Neural progenitor cell (in vitro differentiated cells): Measurements from ENCODE around the gene ID1. TPM values are rescaled to one million over a fixed set of nuclear protein-coding genes. Genes with fewer than 3 reads are reported as not detected.

Experiments used
- DNase-seq: peaks from one replicate; pipeline ENCODE4 v3.0.0-alpha.2; 2016; ENCODE audit warnings: low spot score
- H2AFZ ChIP-seq: fragments of 200-600 bp; sonication (generic); replicated peaks from 2 replicates; pipeline ENCODE4 v1.6.1; 2016; ENCODE audit warnings: antibody characterized with exemption
- H3F3A ChIP-seq: fragments of 200-600 bp; sonication (generic); 2 replicates; pipeline ENCODE4 v1.6.1; 2016; ENCODE audit warnings: antibody characterized with exemption, low read depth
- H3K27ac ChIP-seq: fragments of 200-600 bp; sonication (generic); 2 replicates; pipeline ENCODE4 v1.5.1; 2016; ENCODE audit warnings: mild to moderate bottlenecking
- H3K27me3 ChIP-seq: fragments of 200-600 bp; sonication (generic); 2 replicates; pipeline ENCODE4 v1.6.1; 2016; ENCODE audit warnings: mild to moderate bottlenecking, moderate library complexity
- H3K36me3 ChIP-seq: fragments of 200-600 bp; sonication (generic); 2 replicates; pipeline ENCODE4 v1.5.1; 2016
- H3K4me1 ChIP-seq: fragments of 200-600 bp; sonication (generic); 2 replicates; pipeline ENCODE4 v1.6.1; 2016; ENCODE audit warnings: mixed run types
- H3K4me2 ChIP-seq: fragments of 200-600 bp; sonication (generic); 2 replicates; pipeline ENCODE4 v1.6.1; 2016
- H3K4me3 ChIP-seq: fragments of 200-600 bp; sonication (generic); 2 replicates; pipeline ENCODE4 v1.5.1; 2016
- H3K79me2 ChIP-seq: fragments of 200-600 bp; sonication (generic); 2 replicates; pipeline ENCODE4 v1.6.1; 2016; ENCODE audit warnings: low read depth
- H3K9ac ChIP-seq: fragments of 200-600 bp; sonication (generic); 2 replicates; pipeline ENCODE4 v1.6.1; 2016
- H3K9me3 ChIP-seq: fragments of 200-600 bp; sonication (generic); 2 replicates; pipeline ENCODE4 v1.5.1; 2016; ENCODE audit warnings: low read depth
- H4K20me1 ChIP-seq: fragments of 200-600 bp; sonication (generic); 2 replicates; pipeline ENCODE4 v1.6.1; 2016; ENCODE audit warnings: low read depth
- H3K27ac Mint-ChIP-seq: 3 replicates; pipeline ENCODE4 v1.8.0; 2021; ENCODE audit warnings: mixed read lengths
- H3K27me3 Mint-ChIP-seq: 2 replicates; pipeline ENCODE4 v1.8.0; 2022; ENCODE audit warnings: low read depth, mild to moderate bottlenecking, inconsistent platforms, moderate library complexity, mixed read lengths; ENCODE audit not compliant: insufficient read depth
- H3K36me3 Mint-ChIP-seq: 3 replicates; pipeline ENCODE4 v1.8.0; 2021; ENCODE audit warnings: mixed read lengths
- H3K4me1 Mint-ChIP-seq: 3 replicates; pipeline ENCODE4 v1.8.0; 2021; ENCODE audit warnings: mixed read lengths
- H3K4me3 Mint-ChIP-seq: 3 replicates; pipeline ENCODE4 v1.8.0; 2021; ENCODE audit warnings: mild to moderate bottlenecking, moderate library complexity, mixed read lengths
- H3K9me3 Mint-ChIP-seq: 3 replicates; pipeline ENCODE4 v1.8.0; 2020; ENCODE audit warnings: mixed read lengths
- CTCF ChIP-seq: fragments of 200-600 bp; sonication (generic); IDR thresholded peaks from 2 replicates; pipeline ENCODE4 v1.5.1; 2017; ENCODE audit warnings: antibody characterized with exemption, mild to moderate bottlenecking
- EZH2 ChIP-seq: fragments of 200-600 bp; sonication (generic); IDR thresholded peaks from 2 replicates; pipeline ENCODE4 v1.6.1; 2017; ENCODE audit warnings: antibody characterized with exemption, mild to moderate bottlenecking, moderate library complexity
- EZH2phosphoT487 ChIP-seq: fragments of 200-600 bp; sonication (generic); IDR thresholded peaks from 2 replicates; pipeline ENCODE4 v1.6.1; 2017; ENCODE audit warnings: antibody characterized with exemption
- total RNA-seq: library from RNA; depleted of rRNA; stranded (reverse); fragments of >200 nt; gene quantifications from 2 replicates; pipeline ENCODE4 v1.2.3, GENCODE V29; 2015; ENCODE audit warnings: low replicate concordance

The ID1 gene
- total RNA-seq, 1 donor from 2014 or later, result 80.8 TPM

- Mint-ChIP-seq H3K27ac (no peak overlapping the region), H3K36me3 (no peaks in the 10 kb centered on the region), H3K9me3 (no peaks in the 10 kb centered on the region), H3K27me3 (peaks cover 17% of the 10 kb centered on the region), H3K4me3 (no peak overlapping the region), H3K4me1 (peaks cover 8% of the 10 kb centered on the region)
- no peak overlapping the region for H2AFZ ChIP-seq
- H3K9ac ChIP-seq, result no peak overlapping the region
- no peak for TF ChIP-seq CTCF
- no peak for TF ChIP-seq EZH2
- no peak for TF ChIP-seq EZH2phosphoT487
- no peak for DNase-seq
- no peak overlapping the region for H3K27ac ChIP-seq
- H3K4me3 ChIP-seq, result no peak overlapping the region
- no peaks in the 10 kb centered on the region for H3K79me2 ChIP-seq
- H4K20me1 ChIP-seq, result no peaks in the 10 kb centered on the region
- H3K4me2 ChIP-seq, result no peak overlapping the region
- H3F3A ChIP-seq, result no peaks in the 10 kb centered on the region
- no peaks in the 10 kb centered on the region for H3K27me3 ChIP-seq
- H3K9me3 ChIP-seq, result no peaks in the 10 kb centered on the region
- H3K4me1 ChIP-seq, result peaks cover 8% of the 10 kb centered on the region
- no peaks in the 10 kb centered on the region for H3K36me3 ChIP-seq
Measured at GRCh38 chr20:31640259-31640658, 35.2 kb downstream of the ID1 start.

GRCh38 chr20:31641391-31641790 is 36.3 kb downstream of the ID1 start:
- TF ChIP-seq CTCF (no peak), EZH2 (no peak), EZH2phosphoT487 (no peak)
- H3F3A ChIP-seq, result no peaks in the 10 kb centered on the region
- H3K4me1 Mint-ChIP-seq, result peaks cover 8% of the 10 kb centered on the region
- no peak overlapping the region for H3K27ac Mint-ChIP-seq
- H3K27me3 ChIP-seq, result no peaks in the 10 kb centered on the region
- H3K4me1 ChIP-seq, result peaks cover 8% of the 10 kb centered on the region
- H3K36me3 ChIP-seq, result no peaks in the 10 kb centered on the region
- no peak overlapping the region for H3K27ac ChIP-seq
- H3K4me2 ChIP-seq, result no peak overlapping the region
- H3K9me3 Mint-ChIP-seq, result no peaks in the 10 kb centered on the region
- H2AFZ ChIP-seq, result no peak overlapping the region
- no peak overlapping the region for H3K4me3 ChIP-seq
- no peaks in the 10 kb centered on the region for H4K20me1 ChIP-seq
- H3K4me3 Mint-ChIP-seq, result no peak overlapping the region
- H3K27me3 Mint-ChIP-seq, result peaks cover 17% of the 10 kb centered on the region
- no peak overlapping the region for H3K9ac ChIP-seq
- no peak for DNase-seq
- no peaks in the 10 kb centered on the region for H3K79me2 ChIP-seq
- no peaks in the 10 kb centered on the region for H3K36me3 Mint-ChIP-seq
- H3K9me3 ChIP-seq, result no peaks in the 10 kb centered on the region

- H3F3A ChIP-seq, result no peaks in the 10 kb centered on the region
- H3K27ac Mint-ChIP-seq, result peak overlapping the region; percentile 62
- H4K20me1 ChIP-seq, result no peaks in the 10 kb centered on the region
- no peak overlapping the region for H3K4me2 ChIP-seq
- no peak overlapping the region for H3K4me3 Mint-ChIP-seq
- no peak overlapping the region for H2AFZ ChIP-seq
- no peaks in the 10 kb centered on the region for H3K9me3 Mint-ChIP-seq
- H3K9me3 ChIP-seq, result no peaks in the 10 kb centered on the region
- no peak overlapping the region for H3K27ac ChIP-seq
- no peaks in the 10 kb centered on the region for H3K27me3 ChIP-seq
- no peaks in the 10 kb centered on the region for H3K79me2 ChIP-seq
- peaks cover 8% of the 10 kb centered on the region for H3K4me1 ChIP-seq
- H3K36me3 Mint-ChIP-seq, result no peaks in the 10 kb centered on the region
- TF ChIP-seq EZH2 (no peak), EZH2phosphoT487 (no peak), CTCF (no peak)
- H3K4me3 ChIP-seq, result no peak overlapping the region
- H3K9ac ChIP-seq, result no peak overlapping the region
- H3K27me3 Mint-ChIP-seq, result peaks cover 17% of the 10 kb centered on the region
- peaks cover 12% of the 10 kb centered on the region for H3K4me1 Mint-ChIP-seq
- DNase-seq, result no peak
- no peaks in the 10 kb centered on the region for H3K36me3 ChIP-seq
Measured at GRCh38 chr20:31642837-31643236, 37.7 kb downstream of the ID1 start.

DNA sequence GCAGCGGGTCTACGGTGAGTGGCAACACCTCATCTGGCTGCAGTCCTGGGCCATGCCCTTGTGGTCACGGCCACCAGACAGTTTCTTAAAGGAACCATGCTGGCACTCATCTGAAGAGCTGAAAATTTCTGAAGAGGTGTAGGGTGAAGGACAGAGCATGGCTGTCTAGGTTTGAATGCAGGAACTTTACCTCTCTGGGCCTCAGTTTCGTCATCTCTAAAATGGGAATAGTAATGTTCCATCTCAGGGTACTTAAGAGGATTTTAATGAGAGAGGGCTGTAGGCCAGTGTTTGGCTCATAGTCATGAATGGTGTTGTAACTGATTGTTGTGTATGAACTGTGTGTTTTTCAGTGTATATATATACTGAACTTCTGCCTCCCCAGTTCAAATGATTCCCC is 38.4 kb downstream of the ID1 start:
- Histone ChIP-seq H3K36me3 (no peaks in the 10 kb centered on the region), H3K79me2 (no peaks in the 10 kb centered on the region), H3K4me3 (no peak overlapping the region), H2AFZ (no peak overlapping the region), H3K4me2 (no peak overlapping the region), H3K27ac (no peak overlapping the region), H3K9ac (no peak overlapping the region), H4K20me1 (no peaks in the 10 kb centered on the region), H3K4me1 (peaks cover 2% of the 10 kb centered on the region), H3K27me3 (no peaks in the 10 kb centered on the region), H3F3A (no peaks in the 10 kb centered on the region), H3K9me3 (no peaks in the 10 kb centered on the region)
- no peak for TF ChIP-seq EZH2
- no peak for TF ChIP-seq CTCF
- no peak for TF ChIP-seq EZH2phosphoT487
- H3K36me3 Mint-ChIP-seq, result no peaks in the 10 kb centered on the region
- H3K27me3 Mint-ChIP-seq, result peaks cover 17% of the 10 kb centered on the region
- DNase-seq, result no peak
- H3K27ac Mint-ChIP-seq, result no peak overlapping the region
- peaks cover 11% of the 10 kb centered on the region for H3K4me1 Mint-ChIP-seq
- H3K4me3 Mint-ChIP-seq, result no peak overlapping the region
- no peaks in the 10 kb centered on the region for H3K9me3 Mint-ChIP-seq
